HEK293 (cell line): Measurements from ENCODE around the gene C1orf94.

Source experiments
- BCL6B ChIP-seq: fragments of 450-650 bp; formaldehyde crosslinking; IDR thresholded peaks from 2 replicates; pipeline ENCODE4 v1.5.1; 2017; ENCODE audit warnings: missing biosample characterization, missing genetic modification characterization
- ELK4 ChIP-seq: IDR thresholded peaks from 2 replicates; pipeline ENCODE4 v1.6.1; 2011; ENCODE audit warnings: mild to moderate bottlenecking, low read depth, low read length, borderline replicate concordance
- FEZF1 ChIP-seq: fragments of 450-650 bp; formaldehyde crosslinking; IDR thresholded peaks from 2 replicates; pipeline ENCODE4 v1.5.1; 2016; ENCODE audit warnings: missing biosample characterization, missing genetic modification characterization
- GLIS2 ChIP-seq: fragments of 450-650 bp; formaldehyde crosslinking; IDR thresholded peaks from 2 replicates; pipeline ENCODE4 v1.5.1; 2016; ENCODE audit warnings: missing biosample characterization, missing genetic modification characterization
- KLF10 ChIP-seq: fragments of 450-650 bp; IDR thresholded peaks from 2 replicates; pipeline ENCODE4 v1.5.1; 2018; ENCODE audit warnings: missing biosample characterization, mild to moderate bottlenecking, missing genetic modification characterization
- SCRT2 ChIP-seq: fragments of 450-650 bp; formaldehyde crosslinking; IDR thresholded peaks from 2 replicates; pipeline ENCODE4 v1.5.1; 2016; ENCODE audit warnings: missing biosample characterization, missing genetic modification characterization
- SETDB1 ChIP-seq: IDR thresholded peaks from one replicate; pipeline ENCODE4 v1.6.1; 2017; ENCODE audit warnings: mild to moderate bottlenecking, low read length, moderate library complexity, mixed read lengths; ENCODE audit not compliant: insufficient read length
- SP2 ChIP-seq: fragments of 450-650 bp; formaldehyde crosslinking; IDR thresholded peaks from 2 replicates; pipeline ENCODE4 v1.5.1; 2016; ENCODE audit warnings: missing biosample characterization, missing genetic modification characterization
- ZBTB7A ChIP-seq: fragments of 450-650 bp; formaldehyde crosslinking; IDR thresholded peaks from 2 replicates; pipeline ENCODE4 v1.5.1; 2016; ENCODE audit warnings: low read depth, missing biosample characterization, missing genetic modification characterization
- ZIC2 ChIP-seq: fragments of 450-650 bp; formaldehyde crosslinking; IDR thresholded peaks from 2 replicates; pipeline ENCODE4 v1.5.1; 2016; ENCODE audit warnings: missing biosample characterization, missing genetic modification characterization
- ZNF19 ChIP-seq: fragments of 450-650 bp; formaldehyde crosslinking; IDR thresholded peaks from 2 replicates; pipeline ENCODE4; 2016; ENCODE audit warnings: missing biosample characterization, missing genetic modification characterization, low read depth
- ZNF211 ChIP-seq: fragments of 450-650 bp; formaldehyde crosslinking; IDR thresholded peaks from 2 replicates; pipeline ENCODE4 v1.5.1; 2016; ENCODE audit warnings: low read depth, missing biosample characterization, missing genetic modification characterization
- ZNF366 ChIP-seq: fragments of 450-650 bp; formaldehyde crosslinking; conservative IDR thresholded peaks from 2 replicates; pipeline ENCODE4 v1.5.1; 2016; ENCODE audit warnings: missing biosample characterization, missing genetic modification characterization
- ZNF391 ChIP-seq: fragments of 450-650 bp; formaldehyde crosslinking; IDR thresholded peaks from 2 replicates; pipeline ENCODE4 v1.5.1; 2016; ENCODE audit warnings: low read depth, missing biosample characterization, missing genetic modification characterization, borderline replicate concordance
- ZNF433 ChIP-seq: fragments of 450-650 bp; formaldehyde crosslinking; IDR thresholded peaks from 2 replicates; pipeline ENCODE4 v1.5.1; 2016; ENCODE audit warnings: missing biosample characterization, missing genetic modification characterization, low read depth
- ZNF513 ChIP-seq: fragments of 450-650 bp; IDR thresholded peaks from 2 replicates; pipeline ENCODE4 v1.5.1; 2018; ENCODE audit warnings: missing biosample characterization, missing genetic modification characterization
- ZNF529 ChIP-seq: fragments of 450-650 bp; formaldehyde crosslinking; IDR thresholded peaks from 2 replicates; pipeline ENCODE4 v1.5.1; 2017; ENCODE audit warnings: missing genetic modification characterization, missing biosample characterization; ENCODE audit not compliant: insufficient replicate concordance
- ZNF555 ChIP-seq: fragments of 450-650 bp; formaldehyde crosslinking; conservative IDR thresholded peaks from 2 replicates; pipeline ENCODE4 v1.5.1; 2017; ENCODE audit warnings: missing biosample characterization, mild to moderate bottlenecking, missing genetic modification characterization, inconsistent platforms
- ZNF585B ChIP-seq: fragments of 450-650 bp; formaldehyde crosslinking; IDR thresholded peaks from 2 replicates; pipeline ENCODE4 v1.5.1; 2016; ENCODE audit warnings: missing biosample characterization, missing genetic modification characterization
- ZNF624 ChIP-seq: fragments of 450-650 bp; formaldehyde crosslinking; IDR thresholded peaks from 2 replicates; pipeline ENCODE4 v1.5.1; 2017; ENCODE audit warnings: missing biosample characterization, missing genetic modification characterization
- ZNF791 ChIP-seq: fragments of 450-650 bp; formaldehyde crosslinking; IDR thresholded peaks from 2 replicates; pipeline ENCODE4 v1.5.1; 2016; ENCODE audit warnings: missing biosample characterization, missing genetic modification characterization
- ZNF837 ChIP-seq: fragments of 450-650 bp; formaldehyde crosslinking; IDR thresholded peaks from 2 replicates; pipeline ENCODE4 v1.5.1; 2016; ENCODE audit warnings: missing biosample characterization, missing genetic modification characterization
- ZSCAN30 ChIP-seq: fragments of 450-650 bp; IDR thresholded peaks from 2 replicates; pipeline ENCODE4 v1.5.1; 2018; ENCODE audit warnings: missing biosample characterization, mild to moderate bottlenecking, missing genetic modification characterization, moderate library complexity
- TF ChIP-seq, protein P1 (sequence below): fragments of 450-650 bp; IDR thresholded peaks from 2 replicates; pipeline ENCODE4 v1.5.1; 2018; ENCODE audit warnings: missing biosample characterization, mild to moderate bottlenecking, missing genetic modification characterization
- TF ChIP-seq, protein P2 (sequence below): fragments of 450-650 bp; formaldehyde crosslinking; IDR thresholded peaks from 2 replicates; pipeline ENCODE4 v1.5.1; 2016; ENCODE audit warnings: missing biosample characterization, missing genetic modification characterization
- TF ChIP-seq, protein P3 (sequence below): fragments of 450-650 bp; formaldehyde crosslinking; IDR thresholded peaks from 2 replicates; pipeline ENCODE4 v1.5.1; 2016; ENCODE audit warnings: missing biosample characterization, missing genetic modification characterization
- TF ChIP-seq, protein P4 (sequence below): fragments of 450-650 bp; formaldehyde crosslinking; optimal IDR thresholded peaks from 2 replicates; pipeline ENCODE3; 2016; ENCODE audit warnings: missing biosample characterization, mild to moderate bottlenecking, missing genetic modification characterization

Gene C1orf94

DNA sequence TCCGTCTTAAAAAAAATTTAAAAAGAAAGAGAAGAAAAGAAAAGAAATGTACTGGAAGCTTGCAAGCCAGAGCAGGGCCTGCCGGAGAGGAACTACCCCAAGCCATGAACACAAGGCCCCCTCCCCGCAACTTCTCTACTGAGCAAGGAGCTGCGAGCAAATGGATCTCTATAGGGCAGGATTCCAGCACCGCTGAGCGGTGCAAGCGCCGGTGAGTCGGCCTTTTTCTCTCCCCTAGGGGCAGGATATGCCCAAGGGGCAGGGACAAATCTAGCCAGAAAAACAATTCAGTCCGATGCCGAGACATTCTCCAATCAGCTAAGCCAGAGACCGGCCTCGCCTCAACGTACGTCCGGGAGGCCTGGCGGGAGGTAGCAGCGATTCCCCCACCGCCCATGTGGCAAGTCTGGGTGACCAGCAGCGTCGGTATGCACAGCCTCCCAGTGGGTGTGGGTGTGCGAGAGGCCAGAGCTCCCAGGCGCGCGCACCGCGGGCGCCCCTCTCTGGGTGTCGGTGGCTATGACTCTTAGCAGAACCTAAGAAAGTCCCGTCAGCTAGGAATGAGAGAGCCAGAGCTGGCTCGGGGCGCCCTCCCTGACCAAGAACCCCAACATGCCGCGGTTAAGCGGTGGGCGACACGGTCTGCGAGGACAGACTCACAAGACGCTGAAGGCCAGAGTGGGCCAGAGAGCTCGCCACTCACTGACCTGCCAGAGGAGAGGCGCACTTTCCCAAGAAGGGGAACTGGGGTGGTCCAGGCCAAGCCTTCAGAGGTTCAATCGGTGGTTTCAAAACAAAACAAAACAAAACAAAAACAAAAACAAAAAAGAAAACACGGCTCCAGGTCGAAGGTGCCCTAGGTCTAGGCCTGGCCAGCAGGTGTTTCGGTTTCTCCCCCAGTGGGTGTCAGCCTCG is 13.6 kb upstream of the C1orf94 start (continued):
- TF ChIP-seq ZNF585B (tag by site-specific recombination) (no peak), GLIS2 (tag by site-specific recombination) (peak; percentile 87), KLF10 (tag by site-specific recombination) (no peak), ZBTB7A (tag by site-specific recombination) (no peak), ZIC2 (tag by site-specific recombination) (peak; percentile 74), ZNF19 (tag by site-specific recombination) (no peak), BCL6B (no peak), SETDB1 (no peak), ZSCAN30 (tag by site-specific recombination) (no peak), ZNF391 (tag by site-specific recombination) (no peak), SP2 (tag by site-specific recombination) (0 out of 2 replicates have a peak, but pooled peaks have one; percentile 22), ZNF513 (no peak), ZNF529 (tag by site-specific recombination) (no peak), ZNF366 (tag by site-specific recombination) (no peak), ELK4 (no peak), ZNF791 (no peak), ZNF624 (no peak), FEZF1 (no peak), ZNF837 (tag by site-specific recombination) (no peak), ZNF433 (tag by site-specific recombination) (0 out of 2 replicates have a peak, but pooled peaks have one; percentile 23), ZNF555 (no peak), SCRT2 (no peak), ZNF211 (tag by site-specific recombination) (no peak)
- TF ChIP-seq, protein P1, sequence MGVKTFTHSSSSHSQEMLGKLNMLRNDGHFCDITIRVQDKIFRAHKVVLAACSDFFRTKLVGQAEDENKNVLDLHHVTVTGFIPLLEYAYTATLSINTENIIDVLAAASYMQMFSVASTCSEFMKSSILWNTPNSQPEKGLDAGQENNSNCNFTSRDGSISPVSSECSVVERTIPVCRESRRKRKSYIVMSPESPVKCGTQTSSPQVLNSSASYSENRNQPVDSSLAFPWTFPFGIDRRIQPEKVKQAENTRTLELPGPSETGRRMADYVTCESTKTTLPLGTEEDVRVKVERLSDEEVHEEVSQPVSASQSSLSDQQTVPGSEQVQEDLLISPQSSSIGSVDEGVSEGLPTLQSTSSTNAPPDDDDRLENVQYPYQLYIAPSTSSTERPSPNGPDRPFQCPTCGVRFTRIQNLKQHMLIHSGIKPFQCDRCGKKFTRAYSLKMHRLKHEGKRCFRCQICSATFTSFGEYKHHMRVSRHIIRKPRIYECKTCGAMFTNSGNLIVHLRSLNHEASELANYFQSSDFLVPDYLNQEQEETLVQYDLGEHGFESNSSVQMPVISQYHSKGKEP (tag by site-specific recombination) = no peak
- TF ChIP-seq, protein P2, sequence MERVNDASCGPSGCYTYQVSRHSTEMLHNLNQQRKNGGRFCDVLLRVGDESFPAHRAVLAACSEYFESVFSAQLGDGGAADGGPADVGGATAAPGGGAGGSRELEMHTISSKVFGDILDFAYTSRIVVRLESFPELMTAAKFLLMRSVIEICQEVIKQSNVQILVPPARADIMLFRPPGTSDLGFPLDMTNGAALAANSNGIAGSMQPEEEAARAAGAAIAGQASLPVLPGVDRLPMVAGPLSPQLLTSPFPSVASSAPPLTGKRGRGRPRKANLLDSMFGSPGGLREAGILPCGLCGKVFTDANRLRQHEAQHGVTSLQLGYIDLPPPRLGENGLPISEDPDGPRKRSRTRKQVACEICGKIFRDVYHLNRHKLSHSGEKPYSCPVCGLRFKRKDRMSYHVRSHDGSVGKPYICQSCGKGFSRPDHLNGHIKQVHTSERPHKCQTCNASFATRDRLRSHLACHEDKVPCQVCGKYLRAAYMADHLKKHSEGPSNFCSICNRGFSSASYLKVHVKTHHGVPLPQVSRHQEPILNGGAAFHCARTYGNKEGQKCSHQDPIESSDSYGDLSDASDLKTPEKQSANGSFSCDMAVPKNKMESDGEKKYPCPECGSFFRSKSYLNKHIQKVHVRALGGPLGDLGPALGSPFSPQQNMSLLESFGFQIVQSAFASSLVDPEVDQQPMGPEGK (tag by site-specific recombination) = 0 out of 2 replicates have a peak, but pooled peaks have one; percentile 7
- TF ChIP-seq, protein P3, sequence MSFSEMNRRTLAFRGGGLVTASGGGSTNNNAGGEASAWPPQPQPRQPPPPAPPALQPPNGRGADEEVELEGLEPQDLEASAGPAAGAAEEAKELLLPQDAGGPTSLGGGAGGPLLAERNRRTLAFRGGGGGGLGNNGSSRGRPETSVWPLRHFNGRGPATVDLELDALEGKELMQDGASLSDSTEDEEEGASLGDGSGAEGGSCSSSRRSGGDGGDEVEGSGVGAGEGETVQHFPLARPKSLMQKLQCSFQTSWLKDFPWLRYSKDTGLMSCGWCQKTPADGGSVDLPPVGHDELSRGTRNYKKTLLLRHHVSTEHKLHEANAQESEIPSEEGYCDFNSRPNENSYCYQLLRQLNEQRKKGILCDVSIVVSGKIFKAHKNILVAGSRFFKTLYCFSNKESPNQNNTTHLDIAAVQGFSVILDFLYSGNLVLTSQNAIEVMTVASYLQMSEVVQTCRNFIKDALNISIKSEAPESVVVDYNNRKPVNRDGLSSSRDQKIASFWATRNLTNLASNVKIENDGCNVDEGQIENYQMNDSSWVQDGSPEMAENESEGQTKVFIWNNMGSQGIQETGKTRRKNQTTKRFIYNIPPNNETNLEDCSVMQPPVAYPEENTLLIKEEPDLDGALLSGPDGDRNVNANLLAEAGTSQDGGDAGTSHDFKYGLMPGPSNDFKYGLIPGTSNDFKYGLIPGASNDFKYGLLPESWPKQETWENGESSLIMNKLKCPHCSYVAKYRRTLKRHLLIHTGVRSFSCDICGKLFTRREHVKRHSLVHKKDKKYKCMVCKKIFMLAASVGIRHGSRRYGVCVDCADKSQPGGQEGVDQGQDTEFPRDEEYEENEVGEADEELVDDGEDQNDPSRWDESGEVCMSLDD (tag by site-specific recombination) = peak; percentile 78
- TF ChIP-seq, protein P4, sequence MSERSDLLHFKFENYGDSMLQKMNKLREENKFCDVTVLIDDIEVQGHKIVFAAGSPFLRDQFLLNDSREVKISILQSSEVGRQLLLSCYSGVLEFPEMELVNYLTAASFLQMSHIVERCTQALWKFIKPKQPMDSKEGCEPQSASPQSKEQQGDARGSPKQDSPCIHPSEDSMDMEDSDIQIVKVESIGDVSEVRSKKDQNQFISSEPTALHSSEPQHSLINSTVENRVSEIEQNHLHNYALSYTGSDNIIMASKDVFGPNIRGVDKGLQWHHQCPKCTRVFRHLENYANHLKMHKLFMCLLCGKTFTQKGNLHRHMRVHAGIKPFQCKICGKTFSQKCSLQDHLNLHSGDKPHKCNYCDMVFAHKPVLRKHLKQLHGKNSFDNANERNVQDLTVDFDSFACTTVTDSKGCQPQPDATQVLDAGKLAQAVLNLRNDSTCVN (tag by site-specific recombination) = peak; percentile 16
